HepG2 (cell line): ENCODE measurements around the gene ZSWIM7. TPM values are rescaled to one million over a fixed set of nuclear protein-coding genes. Genes with fewer than 3 reads are reported as not detected.

Experiments
- ATAC-seq: fragments of 200-7000 bp; cut with Tn5 transposase; 3 replicates; pipeline ENCODE4 v1.9.1; 2020; ENCODE audit warnings: mild to moderate bottlenecking, moderate library complexity
- BruUV-seq: library from RNA; stranded (reverse); fragments of 400-500 nt; replicated peaks from 2 replicates; lab custom pipeline; 2021; lab: Mats Ljungman, UMichigan
- CTCF ChIA-PET: fragments of 300-600 bp; formaldehyde crosslinking; extraction: SDS; loops from one replicate; lab custom pipeline; 2021; ENCODE audit warnings: low total read pairs, inconsistent platforms, low intra/inter-chr PET ratio; lab: Yijun Ruan, JAX
- POLR2A ChIA-PET: fragments of 350-600 bp; sonication (Branson Sonifier 250); formaldehyde crosslinking; loops from one replicate; lab custom pipeline; 2020; ENCODE audit warnings: antibody characterized with exemption, inconsistent platforms; lab: Yijun Ruan, JAX
- DNase-seq: peaks from one replicate; pipeline ENCODE4 v3.0.0-alpha.2; 2015; ENCODE audit warnings: low spot score
- FAIRE-seq: peaks from 3 replicates; lab custom pipeline; 2011; peaks lifted over from hg19 to GRCh38; lab: Jason Lieb, UNC
- H2AFZ ChIP-seq: one replicate; pipeline ENCODE4 v1.6.1; 2011; ENCODE audit warnings: low read length, inconsistent platforms
- H3K27ac ChIP-seq: fragments of 300-600 bp; 3 replicates; pipeline ENCODE4 v1.8.0; 2011; ENCODE audit warnings: mixed run types, mild to moderate bottlenecking, mixed read lengths, low read length, inconsistent platforms; ENCODE audit not compliant: insufficient read depth; ENCODE audit errors: extremely low read length
- H3K27me3 ChIP-seq, 2 experiments: fragments of 200-600 bp in 1 of 2; 2 replicates in 1 of 2; 3 replicates in 1 of 2; pipeline versions ENCODE4 v1.6.0 to v1.8.0; 2011; ENCODE audit warnings: low read length in 2 of 2, mild to moderate bottlenecking in 2 of 2, moderate library complexity in 2 of 2, inconsistent platforms in 1 of 2; ENCODE audit not compliant: insufficient read depth in 2 of 2, control insufficient read depth in 1 of 2
- H3K36me3 ChIP-seq, 2 experiments: fragments of 200-600 bp in 1 of 2; replicated peaks in 1 of 2; 2 replicates in 1 of 2; 3 replicates in 1 of 2; pipeline versions ENCODE4 v1.5.1 to v1.8.0; 2011; ENCODE audit warnings: low read length in 2 of 2, inconsistent platforms in 1 of 2; ENCODE audit not compliant: insufficient read depth in 2 of 2, control insufficient read depth in 1 of 2
- H3K4me1 ChIP-seq: 2 replicates; pipeline ENCODE4 v1.5.1; 2012; ENCODE audit warnings: low read length, inconsistent platforms; ENCODE audit not compliant: insufficient read depth
- H3K4me2 ChIP-seq: 2 replicates; pipeline ENCODE4 v1.6.0; 2011; ENCODE audit warnings: low read depth, low read length, inconsistent platforms
- H3K4me3 ChIP-seq, 3 experiments: fragments of 200-600 bp in 1 of 3; sonication (generic), shearing (Covaris generic) in 1 of 3; replicated peaks in 1 of 3; 2 replicates each; pipeline ENCODE4 v1.5.1; 2011 to 2016; ENCODE audit warnings: low read length in 3 of 3, inconsistent platforms in 2 of 3, low read depth in 2 of 3, mild to moderate bottlenecking in 2 of 3, control low read depth in 1 of 3, mixed read lengths in 1 of 3; ENCODE audit not compliant: insufficient read depth in 1 of 3
- H3K79me2 ChIP-seq: one replicate; pipeline ENCODE4 v1.6.1; 2011; ENCODE audit warnings: low read length, inconsistent platforms; ENCODE audit not compliant: insufficient read depth
- H3K9ac ChIP-seq: 2 replicates; pipeline ENCODE4 v1.6.0; 2011; ENCODE audit warnings: mild to moderate bottlenecking, low read depth, low read length, inconsistent platforms; ENCODE audit not compliant: insufficient read depth
- H3K9me3 ChIP-seq: 2 replicates; pipeline ENCODE4 v1.5.1; 2012; ENCODE audit warnings: mild to moderate bottlenecking, low read length
- H4K20me1 ChIP-seq: 2 replicates; pipeline ENCODE4 v1.6.0; 2011; ENCODE audit warnings: inconsistent platforms, mild to moderate bottlenecking, low read length, moderate library complexity; ENCODE audit not compliant: insufficient read depth
- FOXC1 ChIP-seq: sonication (generic); formaldehyde crosslinking; IDR thresholded peaks from 2 replicates; pipeline ENCODE4 v1.8.0; 2022; ENCODE audit warnings: mild to moderate bottlenecking, missing genetic modification reagents, borderline replicate concordance
- HNRNPLL ChIP-seq: fragments of 200-400 bp; formaldehyde crosslinking; IDR thresholded peaks from 2 replicates; pipeline ENCODE4 v1.6.1; 2017; ENCODE audit warnings: mild to moderate bottlenecking, low read depth, low read length; ENCODE audit not compliant: poor library complexity, severe bottlenecking
- JUND ChIP-seq: sonication (generic); formaldehyde crosslinking; IDR thresholded peaks from 2 replicates; pipeline ENCODE4 v1.8.0; 2022; ENCODE audit warnings: mild to moderate bottlenecking, missing genetic modification reagents
- NFIB ChIP-seq: sonication (generic); formaldehyde crosslinking; IDR thresholded peaks from 2 replicates; pipeline ENCODE4 v1.9.0; 2021; ENCODE audit warnings: missing genetic modification reagents, mild to moderate bottlenecking, borderline replicate concordance
- ONECUT2 ChIP-seq: sonication (generic); formaldehyde crosslinking; IDR thresholded peaks from 2 replicates; pipeline ENCODE4 v1.4.0; 2020; ENCODE audit warnings: missing genetic modification reagents
- PPARG ChIP-seq: conservative IDR thresholded peaks from 2 replicates; pipeline ENCODE4 v1.6.1; 2016; ENCODE audit warnings: missing biosample characterization, missing genetic modification reagents
- RBM39 ChIP-seq: fragments of 200-400 bp; formaldehyde crosslinking; IDR thresholded peaks from one replicate; pipeline ENCODE4 v1.6.1; 2018; ENCODE audit warnings: antibody characterized with exemption, mild to moderate bottlenecking, low read depth, low read length; ENCODE audit not compliant: poor library complexity, severe bottlenecking
- ZEB1 ChIP-seq: IDR thresholded peaks from 2 replicates; pipeline ENCODE4 v1.6.1; 2012; ENCODE audit warnings: mild to moderate bottlenecking, low read depth, inconsistent platforms; ENCODE audit not compliant: insufficient replicate concordance
- ZFP36L1 ChIP-seq: sonication (generic); formaldehyde crosslinking; IDR thresholded peaks from 2 replicates; pipeline ENCODE4 v1.8.0; 2022; ENCODE audit warnings: mild to moderate bottlenecking, missing genetic modification reagents, moderate library complexity
- ZKSCAN1 ChIP-seq: fragments of 150-350 bp; IDR thresholded peaks from 2 replicates; pipeline ENCODE4 v1.6.1; 2014; ENCODE audit warnings: low read length
- ZSCAN25 ChIP-seq: sonication (generic); formaldehyde crosslinking; IDR thresholded peaks from 2 replicates; pipeline ENCODE4 v1.8.0; 2022; ENCODE audit warnings: mild to moderate bottlenecking, missing genetic modification reagents
- WGBS: methylation state at CpG from one replicate; pipeline ENCODE4 v1.1.6; 2017; ENCODE audit warnings: low lambda C conversion rate; 5-methylcytosine and 5-hydroxymethylcytosine counted together
- in situ Hi-C: cut with HindIII; loops from 2 replicates; pipeline ENCODE4 v1.10.0; 2017; ENCODE audit warnings: low pct_unique_long_range_greater_than_20kb; ENCODE audit not compliant: extremely low pct_ligation_motif_present
- intact Hi-C: fragments of 100-400 bp; cut with micrococcal nuclease; formaldehyde crosslinking; loops from one replicate; pipeline ENCODE4 v1.10.0; 2022; ENCODE audit not compliant: unreplicated experiment
- polyA plus RNA-seq, 8 experiments: library from polyadenylated mRNA; depleted of rRNA in 3 of 8; stranded (reverse) in 7 of 8; unstranded in 1 of 8; fragments of >200 nt; fragmentation: Illumina TruSeq in 4 of 8; extraction: Trizol in 4 of 8; gene quantifications; 2 replicates each; pipeline versions ENCODE4 v1.2.1 to v1.2.3, GENCODE V29; 2011 to 2016; ENCODE audit warnings: low read depth in 4 of 8, missing spikeins in 1 of 8, mixed read lengths in 1 of 8; ENCODE audit not compliant: insufficient read depth in 1 of 8
- total RNA-seq, 5 experiments: library from RNA; depleted of rRNA; stranded (reverse); fragments of >200 nt; fragmentation: Illumina TruSeq; extraction: Trizol; gene quantifications; 2 replicates each; pipeline ENCODE4 v1.2.3, GENCODE V29; 2016; ENCODE audit warnings: low read depth in 1 of 5
- TF ChIP-seq, protein P1 (sequence below): sonication (generic); formaldehyde crosslinking; IDR thresholded peaks from 2 replicates; pipeline ENCODE4 v1.5.0; 2020; ENCODE audit warnings: mild to moderate bottlenecking, missing genetic modification reagents, borderline replicate concordance
- TF ChIP-seq, protein P2 (sequence below): sonication (generic); formaldehyde crosslinking; conservative IDR thresholded peaks from 2 replicates; pipeline ENCODE4 v1.4.0; 2020; ENCODE audit warnings: missing genetic modification reagents

The ZSWIM7 gene
- total and polyA plus RNA-seq, 2 of the 13 experiments (the other 11 are each of a cell fraction or from before 2014, with no cell fraction given), result 13.1 to 28.1 TPM

DNA sequence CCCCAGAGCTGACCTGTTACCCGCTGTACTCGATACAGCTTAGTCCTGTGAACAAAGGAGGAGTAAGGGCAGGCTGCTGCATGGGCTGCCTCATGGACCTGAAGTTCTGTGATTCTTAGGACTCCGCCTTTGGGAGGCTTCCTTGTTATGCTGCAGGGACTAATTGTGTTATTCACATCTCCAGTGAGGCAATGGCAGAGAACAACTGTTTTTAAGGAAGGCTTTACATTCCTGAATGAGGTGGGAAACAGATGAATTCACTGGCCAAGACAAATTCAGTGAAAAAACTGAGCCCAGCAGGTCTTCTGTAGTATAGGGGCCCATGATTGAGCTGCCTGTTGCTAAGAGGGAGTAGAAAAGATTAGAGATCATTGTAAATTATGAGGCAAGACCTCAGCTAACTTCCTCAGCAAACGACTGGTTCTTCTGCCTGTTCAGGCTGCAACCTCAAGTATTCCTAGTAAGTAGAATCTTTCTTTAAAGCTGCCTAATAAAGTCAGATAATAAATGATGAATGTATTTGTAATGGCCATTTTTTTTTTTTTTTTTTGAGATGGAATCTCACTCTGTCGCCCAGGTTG, 28.3 kb downstream of the ZSWIM7 start (continued):
- TF ChIP-seq, protein P1, sequence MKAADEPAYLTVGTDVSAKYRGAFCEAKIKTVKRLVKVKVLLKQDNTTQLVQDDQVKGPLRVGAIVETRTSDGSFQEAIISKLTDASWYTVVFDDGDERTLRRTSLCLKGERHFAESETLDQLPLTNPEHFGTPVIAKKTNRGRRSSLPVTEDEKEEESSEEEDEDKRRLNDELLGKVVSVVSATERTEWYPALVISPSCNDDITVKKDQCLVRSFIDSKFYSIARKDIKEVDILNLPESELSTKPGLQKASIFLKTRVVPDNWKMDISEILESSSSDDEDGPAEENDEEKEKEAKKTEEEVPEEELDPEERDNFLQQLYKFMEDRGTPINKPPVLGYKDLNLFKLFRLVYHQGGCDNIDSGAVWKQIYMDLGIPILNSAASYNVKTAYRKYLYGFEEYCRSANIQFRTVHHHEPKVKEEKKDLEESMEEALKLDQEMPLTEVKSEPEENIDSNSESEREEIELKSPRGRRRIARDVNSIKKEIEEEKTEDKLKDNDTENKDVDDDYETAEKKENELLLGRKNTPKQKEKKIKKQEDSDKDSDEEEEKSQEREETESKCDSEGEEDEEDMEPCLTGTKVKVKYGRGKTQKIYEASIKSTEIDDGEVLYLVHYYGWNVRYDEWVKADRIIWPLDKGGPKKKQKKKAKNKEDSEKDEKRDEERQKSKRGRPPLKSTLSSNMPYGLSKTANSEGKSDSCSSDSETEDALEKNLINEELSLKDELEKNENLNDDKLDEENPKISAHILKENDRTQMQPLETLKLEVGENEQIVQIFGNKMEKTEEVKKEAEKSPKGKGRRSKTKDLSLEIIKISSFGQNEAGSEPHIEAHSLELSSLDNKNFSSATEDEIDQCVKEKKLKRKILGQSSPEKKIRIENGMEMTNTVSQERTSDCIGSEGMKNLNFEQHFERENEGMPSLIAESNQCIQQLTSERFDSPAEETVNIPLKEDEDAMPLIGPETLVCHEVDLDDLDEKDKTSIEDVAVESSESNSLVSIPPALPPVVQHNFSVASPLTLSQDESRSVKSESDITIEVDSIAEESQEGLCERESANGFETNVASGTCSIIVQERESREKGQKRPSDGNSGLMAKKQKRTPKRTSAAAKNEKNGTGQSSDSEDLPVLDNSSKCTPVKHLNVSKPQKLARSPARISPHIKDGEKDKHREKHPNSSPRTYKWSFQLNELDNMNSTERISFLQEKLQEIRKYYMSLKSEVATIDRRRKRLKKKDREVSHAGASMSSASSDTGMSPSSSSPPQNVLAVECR, result no peak
- TF ChIP-seq ZFP36L1 (no peak), JUND (CRISPR knock-in tag) (no peak), HNRNPLL (no peak), PPARG (CRISPR knock-in tag) (no peak), ZSCAN25 (no peak)

DNA sequence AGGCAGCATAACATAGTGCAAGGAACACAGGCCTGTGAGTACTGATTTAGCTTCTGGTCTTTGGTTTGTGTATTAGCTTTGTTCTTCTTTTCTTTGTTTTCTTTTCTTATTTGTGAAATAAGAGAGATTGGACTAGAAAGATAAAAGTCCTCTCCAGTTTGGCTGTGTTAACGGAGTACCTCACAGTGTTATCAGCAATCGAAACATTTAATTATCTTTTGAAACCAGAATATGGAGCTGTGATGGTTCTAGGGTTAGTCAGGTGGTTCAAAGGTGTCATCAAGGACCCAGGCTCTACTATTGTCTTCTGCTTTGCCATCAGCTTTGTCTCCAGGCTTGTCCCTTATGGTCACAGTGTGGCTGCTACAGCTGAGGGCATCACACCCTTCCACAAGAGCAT, 29.0 kb downstream of the ZSWIM7 start:
- intact Hi-C loops (no loop called here), in situ Hi-C loops (no loop called here)
- DNase-seq (no peak), FAIRE-seq (no peak), ATAC-seq (no peak)
- 95% methylated on average over 2 of the region's 2 CpGs for WGBS
- peaks cover 32% of the 10 kb centered on the region for H3K4me1 ChIP-seq
- H3K4me3 ChIP-seq, result no peak overlapping the region
- H2AFZ ChIP-seq, result no peak overlapping the region
- no TSS peak for BruUV-seq
- H3K36me3 ChIP-seq, result peaks cover 7 to 10% of the 10 kb centered on the region in 2 experiments; a peak in 4 of 5 replicates
- no peaks in the 10 kb centered on the region for H4K20me1 ChIP-seq
- POLR2A ChIA-PET, result no interaction called here
- no peak overlapping the region for H3K9ac ChIP-seq
- no peak overlapping the region for H3K27ac ChIP-seq
- CTCF ChIA-PET, result no interaction called here
- TF ChIP-seq FOXC1 (CRISPR knock-in tag) (no peak), ONECUT2 (CRISPR knock-in tag) (no peak), RBM39 (no peak), NFIB (CRISPR knock-in tag) (no peak), ZKSCAN1 (no peak), ZEB1 (no peak)
- TF ChIP-seq, protein P2, sequence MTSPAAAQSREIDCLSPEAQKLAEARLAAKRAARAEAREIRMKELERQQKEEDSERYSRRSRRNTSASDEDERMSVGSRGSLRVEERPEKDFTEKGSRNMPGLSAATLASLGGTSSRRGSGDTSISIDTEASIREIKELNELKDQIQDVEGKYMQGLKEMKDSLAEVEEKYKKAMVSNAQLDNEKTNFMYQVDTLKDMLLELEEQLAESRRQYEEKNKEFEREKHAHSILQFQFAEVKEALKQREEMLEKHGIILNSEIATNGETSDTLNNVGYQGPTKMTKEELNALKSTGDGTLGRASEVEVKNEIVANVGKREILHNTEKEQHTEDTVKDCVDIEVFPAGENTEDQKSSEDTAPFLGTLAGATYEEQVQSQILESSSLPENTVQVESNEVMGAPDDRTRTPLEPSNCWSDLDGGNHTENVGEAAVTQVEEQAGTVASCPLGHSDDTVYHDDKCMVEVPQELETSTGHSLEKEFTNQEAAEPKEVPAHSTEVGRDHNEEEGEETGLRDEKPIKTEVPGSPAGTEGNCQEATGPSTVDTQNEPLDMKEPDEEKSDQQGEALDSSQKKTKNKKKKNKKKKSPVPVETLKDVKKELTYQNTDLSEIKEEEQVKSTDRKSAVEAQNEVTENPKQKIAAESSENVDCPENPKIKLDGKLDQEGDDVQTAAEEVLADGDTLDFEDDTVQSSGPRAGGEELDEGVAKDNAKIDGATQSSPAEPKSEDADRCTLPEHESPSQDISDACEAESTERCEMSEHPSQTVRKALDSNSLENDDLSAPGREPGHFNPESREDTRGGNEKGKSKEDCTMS, result no peak
- no peak overlapping the region for H3K4me2 ChIP-seq
- no peaks in the 10 kb centered on the region for H3K9me3 ChIP-seq
- no peaks in the 10 kb centered on the region for H3K27me3 ChIP-seq
- peaks cover 20% of the 10 kb centered on the region for H3K79me2 ChIP-seq
